SK-N-SH treated with all-trans-retinoic acid at 6 μM for 48 hours (cell line): ENCODE measurements around the gene S100PBP.

Source experiments
- GLIS3 ChIP-seq: fragments of 250-450 bp; sonication (Bioruptor Pico); IDR thresholded peaks from 2 replicates; pipeline ENCODE4 v1.5.0; 2020; ENCODE audit warnings: mild to moderate bottlenecking, moderate library complexity
- ZFP30 ChIP-seq: fragments of 450-650 bp; formaldehyde crosslinking; IDR thresholded peaks from 2 replicates; pipeline ENCODE4 v1.5.0; 2022; ENCODE audit warnings: mild to moderate bottlenecking, moderate library complexity
- ZNF70 ChIP-seq: fragments of 450-650 bp; formaldehyde crosslinking; IDR thresholded peaks from 2 replicates; pipeline ENCODE4 v1.5.0; 2020; ENCODE audit warnings: mild to moderate bottlenecking, moderate library complexity
- TF ChIP-seq, protein P1 (sequence below): fragments of 250-450 bp; sonication (Bioruptor Pico); IDR thresholded peaks from 2 replicates; pipeline ENCODE4 v1.8.0; 2020; ENCODE audit warnings: mild to moderate bottlenecking, moderate library complexity, borderline replicate concordance

DNA sequence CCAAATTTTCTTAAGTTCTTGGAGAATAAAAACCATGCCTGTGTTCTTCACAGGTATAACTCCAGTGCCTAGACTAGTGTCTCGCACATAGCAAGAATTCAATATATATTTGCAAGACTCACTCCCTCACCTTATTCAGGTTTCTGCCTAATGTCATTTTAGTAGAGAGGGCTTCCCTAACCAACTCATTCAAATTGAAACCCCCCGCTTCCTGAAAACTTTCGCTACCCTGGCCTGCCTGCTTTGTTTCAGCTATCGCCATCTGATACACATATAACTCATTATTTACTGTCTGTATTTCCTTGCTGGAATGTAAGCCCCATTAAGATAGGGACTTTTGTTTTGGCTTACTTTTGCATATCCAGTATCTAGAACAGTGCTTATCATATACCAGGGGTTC is 8.9 kb upstream of the S100PBP start:
- no peak for TF ChIP-seq ZFP30
- TF ChIP-seq ZNF70 (CRISPR knock-in tag): no peak
- TF ChIP-seq GLIS3 (CRISPR knock-in tag): no peak
- TF ChIP-seq, protein P1, sequence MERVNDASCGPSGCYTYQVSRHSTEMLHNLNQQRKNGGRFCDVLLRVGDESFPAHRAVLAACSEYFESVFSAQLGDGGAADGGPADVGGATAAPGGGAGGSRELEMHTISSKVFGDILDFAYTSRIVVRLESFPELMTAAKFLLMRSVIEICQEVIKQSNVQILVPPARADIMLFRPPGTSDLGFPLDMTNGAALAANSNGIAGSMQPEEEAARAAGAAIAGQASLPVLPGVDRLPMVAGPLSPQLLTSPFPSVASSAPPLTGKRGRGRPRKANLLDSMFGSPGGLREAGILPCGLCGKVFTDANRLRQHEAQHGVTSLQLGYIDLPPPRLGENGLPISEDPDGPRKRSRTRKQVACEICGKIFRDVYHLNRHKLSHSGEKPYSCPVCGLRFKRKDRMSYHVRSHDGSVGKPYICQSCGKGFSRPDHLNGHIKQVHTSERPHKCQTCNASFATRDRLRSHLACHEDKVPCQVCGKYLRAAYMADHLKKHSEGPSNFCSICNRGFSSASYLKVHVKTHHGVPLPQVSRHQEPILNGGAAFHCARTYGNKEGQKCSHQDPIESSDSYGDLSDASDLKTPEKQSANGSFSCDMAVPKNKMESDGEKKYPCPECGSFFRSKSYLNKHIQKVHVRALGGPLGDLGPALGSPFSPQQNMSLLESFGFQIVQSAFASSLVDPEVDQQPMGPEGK: no peak
